ENCODE data around the gene MREG.

Gene MREG

DNA sequence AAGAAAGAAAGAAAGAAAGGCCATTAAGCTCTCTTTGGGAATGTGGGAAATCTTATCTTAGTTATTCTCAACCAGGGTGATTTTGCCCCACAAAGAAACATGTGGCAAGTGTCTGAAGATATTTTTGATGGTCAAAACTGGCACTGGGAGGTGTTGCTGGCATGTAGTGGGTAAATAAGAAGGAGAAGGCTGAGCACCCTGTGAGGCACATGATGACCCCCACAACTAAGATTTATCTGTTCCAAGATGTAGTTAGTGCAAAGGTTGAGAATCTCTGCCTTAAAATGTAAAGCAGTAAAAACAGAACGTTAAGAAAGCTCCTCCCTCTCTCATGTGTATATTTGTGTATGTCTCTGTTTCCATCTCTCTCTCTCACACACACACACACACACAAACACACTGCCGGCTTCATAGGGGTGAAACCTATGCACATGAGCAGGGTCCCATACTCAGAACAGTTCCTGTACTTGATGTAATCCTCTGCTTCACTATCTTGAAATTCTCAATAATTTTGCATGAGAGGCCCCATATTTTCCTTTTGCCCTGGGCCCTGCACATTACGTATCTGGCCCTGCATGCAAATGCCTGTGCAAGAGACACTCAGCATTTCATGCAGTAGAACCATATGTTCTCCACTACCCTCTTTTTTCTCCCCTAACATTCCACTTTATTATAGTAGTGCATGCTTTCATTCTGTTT lies 94.3 kb downstream of the MREG start:
- no peak for DNase-seq (ENCODE audit: low spot score)

DNA sequence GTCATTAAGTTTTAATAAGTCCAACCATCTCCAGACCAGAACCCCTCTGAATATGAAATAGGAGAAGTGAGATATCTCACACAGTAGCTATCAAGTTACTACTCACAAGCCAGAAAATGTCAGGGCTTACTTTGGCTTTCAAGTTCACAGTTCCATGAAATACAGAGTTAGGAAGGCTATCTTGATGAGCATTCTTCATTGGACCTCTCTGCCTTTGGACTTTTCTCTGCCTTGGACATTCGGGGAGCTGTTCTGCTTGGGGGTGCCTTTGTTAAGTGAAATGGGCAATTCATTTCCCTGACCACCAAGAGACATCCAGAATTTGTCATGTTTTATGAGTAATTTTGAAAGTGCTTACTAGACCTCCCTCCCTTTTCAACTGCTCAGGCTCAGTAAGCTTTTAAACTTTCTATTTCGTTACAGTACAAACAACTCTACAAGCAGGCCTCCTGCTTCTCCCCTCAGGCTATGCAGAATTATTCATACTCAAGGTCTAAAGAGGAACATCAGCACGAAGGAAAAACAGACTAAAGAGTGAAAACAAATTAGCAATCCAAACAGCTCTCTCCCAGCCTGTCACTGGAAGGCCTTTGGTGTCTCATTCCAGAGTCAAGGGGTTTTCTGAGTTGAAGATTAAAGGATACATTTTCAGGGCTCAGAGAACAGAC lies 95.3 kb downstream of the MREG start:
- DNase-seq (ENCODE audit: low spot score): no peak

GRCh38 chr2:215915441-215915840 lies 97.9 kb downstream of the MREG start:
- DNase-seq (ENCODE audit: low spot score): no peak

GRCh38 chr2:215914777-215915165 lies 98.6 kb downstream of the MREG start:
- no peak for DNase-seq (ENCODE audit: low spot score)

- no peak for DNase-seq (ENCODE audit: low spot score)
Observed at GRCh38 chr2:215914054-215914776, 99.1 kb downstream of the MREG start.

DNA sequence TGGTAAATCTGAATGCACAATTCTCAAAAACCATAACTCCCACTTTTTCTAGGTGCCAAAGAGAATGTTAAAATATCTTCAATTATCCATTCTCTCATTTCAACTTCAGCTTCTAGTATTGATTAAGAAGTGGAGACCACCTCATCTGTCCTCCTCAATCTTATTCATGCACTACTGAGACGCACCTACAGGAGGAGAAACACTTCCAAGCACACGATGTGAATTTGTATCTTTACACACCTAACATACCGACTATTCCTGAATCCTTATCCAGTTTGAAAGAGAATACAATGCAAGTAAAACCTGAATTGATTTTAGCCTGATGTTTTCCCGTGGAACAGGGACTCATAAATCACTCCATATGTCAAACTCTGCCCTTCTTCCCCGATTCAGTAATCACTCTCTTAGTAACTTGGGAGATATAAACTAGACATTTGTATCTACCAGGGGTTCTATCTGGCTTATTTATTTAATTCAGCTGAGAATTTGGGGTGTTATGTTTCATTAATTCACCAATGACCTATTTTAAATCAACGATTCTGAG lies 101.0 kb downstream of the MREG start:
- DNase-seq (ENCODE audit: low spot score): no peak

DNA sequence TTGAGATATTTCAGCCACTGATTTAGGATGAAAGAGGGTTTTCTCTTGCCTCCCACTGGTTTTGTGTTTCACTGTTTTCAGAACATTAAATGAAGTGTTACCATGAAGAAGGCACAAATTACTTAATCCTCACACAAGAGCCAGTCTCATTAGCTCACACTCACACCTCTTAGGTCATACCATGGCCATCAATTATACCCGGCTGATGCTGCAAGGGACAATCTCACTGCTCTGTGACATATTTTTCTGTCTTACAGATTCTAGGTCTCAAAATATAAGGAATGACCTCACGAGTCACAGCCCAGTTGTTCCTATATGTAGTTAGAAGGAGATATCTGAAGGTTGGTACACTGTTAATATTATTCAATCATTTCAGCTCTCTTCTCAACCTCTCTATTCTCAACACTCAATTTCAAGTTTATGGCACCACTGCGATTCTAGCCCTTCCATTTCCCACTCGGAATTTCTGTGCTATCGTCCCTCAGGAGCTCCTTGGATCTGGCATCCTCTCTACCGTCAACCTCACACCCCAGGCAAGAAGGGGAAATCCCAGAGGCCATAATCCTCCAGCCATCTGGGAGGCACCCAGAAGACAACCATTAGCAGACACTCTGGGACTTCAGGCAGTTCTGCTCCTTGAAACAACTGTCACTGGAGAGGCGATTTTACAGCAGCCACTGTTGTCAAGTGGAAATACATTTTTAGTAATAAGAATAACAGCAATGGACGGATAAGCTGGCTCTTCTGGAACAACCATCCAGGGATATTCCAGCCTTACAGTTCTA lies 101.9 kb downstream of the MREG start:
- no peak for DNase-seq (ENCODE audit: low spot score)

DNA sequence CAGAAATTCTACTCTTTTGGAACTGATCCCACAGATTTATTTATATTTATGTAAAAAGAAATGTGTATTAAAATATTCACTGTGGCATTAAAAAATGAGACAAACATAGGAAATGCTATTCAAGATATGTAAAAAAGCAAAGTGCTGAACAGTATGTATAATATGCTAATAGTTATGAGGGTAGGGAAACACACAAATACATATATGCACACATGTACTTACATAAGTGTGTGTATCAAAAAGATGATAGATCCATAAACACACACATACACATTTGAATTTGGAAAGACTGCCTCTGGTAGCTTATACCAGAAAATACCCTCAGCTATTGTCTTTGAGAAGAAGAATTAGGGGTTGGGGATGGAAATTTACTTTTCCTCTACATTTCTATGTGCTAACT lies 103.2 kb downstream of the MREG start:
- no peak for DNase-seq (ENCODE audit: low spot score)

DNA sequence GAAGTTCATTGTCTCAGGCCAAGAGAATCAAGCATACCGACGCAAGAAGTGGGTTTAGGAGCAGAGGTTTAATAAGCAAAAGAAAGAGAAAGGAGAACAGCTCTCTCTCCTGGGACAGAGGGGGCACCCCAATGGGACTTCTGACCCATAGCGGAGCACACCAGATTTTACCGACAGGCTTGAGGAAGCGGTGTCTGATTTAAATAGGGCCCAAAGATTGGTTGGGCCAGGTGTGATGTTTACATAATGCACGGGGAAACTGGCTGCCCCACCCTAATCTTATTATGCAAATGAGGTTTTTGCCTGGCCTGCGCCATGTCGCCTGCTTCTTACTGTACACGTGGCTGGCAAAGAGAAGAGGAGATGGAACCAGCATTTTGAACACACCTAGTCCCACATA lies 106.2 kb downstream of the MREG start:
- no peak for DNase-seq (ENCODE audit: low spot score)

GRCh38 chr2:215906458-215906857 lies 106.9 kb downstream of the MREG start:
- no peak for DNase-seq (ENCODE audit: low spot score)

DNA sequence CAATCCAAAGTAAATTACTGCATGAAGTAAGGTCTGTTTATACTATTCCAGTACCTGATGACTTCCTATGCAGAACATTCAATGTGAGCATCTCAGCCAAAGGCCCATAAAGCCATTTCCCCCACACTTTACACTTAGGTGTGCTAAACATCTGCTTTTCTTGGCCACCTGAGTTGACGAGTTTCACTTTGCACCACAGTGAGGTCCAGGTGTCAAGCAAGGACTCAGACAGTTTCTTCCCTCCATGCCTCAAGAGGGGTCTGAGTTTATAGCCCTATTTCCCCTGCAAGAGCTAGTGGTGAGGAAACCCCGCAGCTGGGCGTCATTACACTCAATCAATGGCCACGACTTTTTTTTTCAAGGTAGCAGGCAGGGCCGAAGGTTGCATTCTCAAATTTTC lies 107.7 kb downstream of the MREG start:
- no peak for DNase-seq (ENCODE audit: low spot score)

GRCh38 chr2:215904101-215904500 lies 109.2 kb downstream of the MREG start:
- no peak for DNase-seq (ENCODE audit: low spot score)

GRCh38 chr2:215903203-215903602 lies 110.1 kb downstream of the MREG start:
- DNase-seq (ENCODE audit: low spot score): no peak

GRCh38 chr2:215901796-215902195 lies 111.6 kb downstream of the MREG start:
- DNase-seq (ENCODE audit: low spot score): no peak

GRCh38 chr2:215900843-215901242 lies 112.5 kb downstream of the MREG start:
- DNase-seq (ENCODE audit: low spot score): no peak

- DNase-seq (ENCODE audit: low spot score): no peak
Observed at GRCh38 chr2:215900203-215900611, 113.1 kb downstream of the MREG start.

- DNase-seq (ENCODE audit: low spot score): no peak
Observed at GRCh38 chr2:215899141-215900074, 113.9 kb downstream of the MREG start.

DNA sequence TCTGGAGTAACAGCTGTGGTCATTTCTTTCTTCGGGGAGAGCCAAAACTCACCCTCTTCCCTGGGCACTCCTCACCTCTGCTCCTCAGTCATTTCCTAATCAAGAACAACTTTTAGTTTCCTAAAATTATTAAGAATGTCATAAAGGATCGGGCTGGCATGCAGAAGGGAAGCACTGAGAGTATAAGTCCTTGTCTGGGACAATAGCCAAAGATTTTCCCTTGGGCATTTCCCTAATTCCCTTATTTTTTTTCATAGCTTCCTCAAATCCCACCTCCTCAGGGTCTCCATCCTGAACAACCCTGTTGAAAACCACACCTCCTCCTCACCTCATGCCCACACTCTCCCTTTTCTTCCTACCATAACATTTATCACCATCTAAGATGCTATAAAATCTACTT lies 115.0 kb downstream of the MREG start:
- DNase-seq (ENCODE audit: low spot score): no peak

DNA sequence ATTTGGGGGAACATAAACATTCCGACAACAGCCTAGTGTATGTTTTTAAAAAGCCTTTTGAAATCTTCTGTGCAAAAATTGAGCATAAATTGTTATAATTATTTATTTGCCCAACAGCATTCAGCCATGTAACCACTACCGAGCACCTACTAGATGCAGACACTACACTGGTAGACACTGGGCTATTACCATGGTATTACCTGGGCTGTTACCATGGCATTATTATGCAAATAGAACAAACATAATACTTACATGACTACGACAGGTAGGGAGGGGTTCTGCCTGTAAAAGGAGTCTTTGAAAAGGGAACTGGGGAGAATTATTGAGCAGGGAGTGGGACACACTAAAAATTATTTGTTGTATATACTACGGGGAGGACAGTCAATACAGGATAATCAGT lies 116.4 kb downstream of the MREG start:
- no peak for DNase-seq (ENCODE audit: low spot score)

- DNase-seq (ENCODE audit: low spot score): no peak
Observed at GRCh38 chr2:215895330-215895729, 118.0 kb downstream of the MREG start.

Data from RKO (cell line).